Activated T-cell treated with anti-CD3 and anti-CD28 coated beads for 1 hour (primary cell): ENCODE results near the gene PPIL4.

ENCODE experiments used
- DNase-seq: peaks from one replicate; pipeline ENCODE4 v3.0.0-alpha.2; 2020; ENCODE audit warnings: low read depth

PPIL4 gene

DNA sequence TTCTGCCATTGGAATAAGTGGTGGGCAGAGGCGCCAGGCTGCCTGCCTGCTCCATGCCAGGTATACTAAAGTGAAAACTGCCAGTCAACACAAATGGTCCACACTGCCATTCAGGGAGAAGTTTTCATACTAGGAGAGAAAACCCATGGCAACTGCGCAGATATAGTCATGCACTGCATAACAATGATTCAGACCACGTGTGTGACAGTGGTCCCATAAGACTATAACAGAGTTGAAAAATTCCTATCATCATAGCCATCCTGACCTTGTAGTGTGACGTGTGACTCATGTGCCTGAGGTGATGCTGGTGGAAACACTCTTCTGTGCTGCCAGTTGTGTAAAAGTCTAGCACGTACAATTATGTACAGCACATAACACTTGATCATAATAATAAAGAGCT is 86.1 kb downstream of the PPIL4 start:
- DNase-seq: no peak

DNA sequence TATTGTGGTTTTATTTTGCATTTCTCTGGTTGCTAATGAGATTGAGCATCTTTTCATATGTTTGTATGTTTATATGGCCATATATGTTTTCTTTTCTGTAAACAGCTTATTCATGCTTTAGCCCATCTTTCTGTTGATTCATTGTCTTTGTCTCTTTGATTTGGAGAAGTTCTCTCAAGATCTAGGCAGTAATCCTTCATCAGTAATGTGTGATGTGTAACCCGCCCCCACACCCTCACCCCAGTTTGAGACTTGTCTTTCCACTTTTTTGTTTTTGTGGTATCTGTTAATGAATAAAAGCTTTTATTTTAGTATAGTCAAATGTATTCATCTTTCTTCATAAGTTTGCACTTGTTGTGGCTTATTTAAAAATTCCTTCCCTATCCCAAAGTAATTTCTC is 87.0 kb downstream of the PPIL4 start:
- no peak for DNase-seq

- DNase-seq: no peak
Measured at GRCh38 chr6:149458196-149458595, 87.6 kb downstream of the PPIL4 start.

- DNase-seq: no peak
Measured at GRCh38 chr6:149457316-149457884, 88.4 kb downstream of the PPIL4 start.

- DNase-seq: no peak
Measured at GRCh38 chr6:149456311-149457021, 89.4 kb downstream of the PPIL4 start.

- DNase-seq: no peak
Measured at GRCh38 chr6:149455031-149455732, 90.7 kb downstream of the PPIL4 start.
